ENCODE results near the gene NPHP4. TPM values are rescaled to one million over a fixed set of nuclear protein-coding genes. Genes with fewer than 3 reads are reported as not detected.

NPHP4 gene
- total RNA-seq, 1 experiment from 2014 or later: 16.8 TPM

- DNase-seq (ENCODE audit: low spot score): no peak
- no peak overlapping the region for H3K4me3 Mint-ChIP-seq
- H3K9me3 Mint-ChIP-seq: no peaks in the 10 kb centered on the region
- H3K27ac Mint-ChIP-seq: no peak overlapping the region
- H3K4me1 Mint-ChIP-seq: peaks cover 12% of the 10 kb centered on the region
- no peak for ATAC-seq
- ChIA-PET CTCF (interaction anchor here (0.8 kb wide), 1 partner anchor 38 kb away, joined by 3 read pairs; no protein-coding TSS in a partner anchor), POLR2A (no interaction called here)
- peaks cover 26% of the 10 kb centered on the region for H3K27me3 Mint-ChIP-seq (ENCODE audit: low read depth)
- TF ChIP-seq SP1 (CRISPR knock-in tag; conservative IDR thresholded peaks at IDR 0.05): no peak
- no peak for TF ChIP-seq CBFB (CRISPR knock-in tag; IDR thresholded peaks at IDR 0.05; ENCODE audit: low read depth)
- no peak for TF ChIP-seq NFATC4 (CRISPR knock-in tag; IDR thresholded peaks at IDR 0.05)
- TF ChIP-seq GABPB1 (CRISPR knock-in tag; IDR thresholded peaks at IDR 0.05): no peak
- TF ChIP-seq SMAD3 (CRISPR knock-in tag; IDR thresholded peaks at IDR 0.05; ENCODE audit: borderline replicate concordance): no peak
- no peak for TF ChIP-seq SMAD4 (CRISPR knock-in tag; IDR thresholded peaks at IDR 0.05)
- no peak for TF ChIP-seq RELA (CRISPR knock-in tag; IDR thresholded peaks at IDR 0.05; ENCODE audit: borderline replicate concordance)
- no peak for TF ChIP-seq PRDM15 (CRISPR knock-in tag; IDR thresholded peaks at IDR 0.05)
- TF ChIP-seq, protein P1, sequence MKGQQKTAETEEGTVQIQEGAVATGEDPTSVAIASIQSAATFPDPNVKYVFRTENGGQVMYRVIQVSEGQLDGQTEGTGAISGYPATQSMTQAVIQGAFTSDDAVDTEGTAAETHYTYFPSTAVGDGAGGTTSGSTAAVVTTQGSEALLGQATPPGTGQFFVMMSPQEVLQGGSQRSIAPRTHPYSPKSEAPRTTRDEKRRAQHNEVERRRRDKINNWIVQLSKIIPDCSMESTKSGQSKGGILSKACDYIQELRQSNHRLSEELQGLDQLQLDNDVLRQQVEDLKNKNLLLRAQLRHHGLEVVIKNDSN (CRISPR knock-in tag; IDR thresholded peaks at IDR 0.05): no peak
- no peak for TF ChIP-seq ATF3 (CRISPR knock-in tag; conservative IDR thresholded peaks at IDR 0.05)
- TF ChIP-seq, protein P2, sequence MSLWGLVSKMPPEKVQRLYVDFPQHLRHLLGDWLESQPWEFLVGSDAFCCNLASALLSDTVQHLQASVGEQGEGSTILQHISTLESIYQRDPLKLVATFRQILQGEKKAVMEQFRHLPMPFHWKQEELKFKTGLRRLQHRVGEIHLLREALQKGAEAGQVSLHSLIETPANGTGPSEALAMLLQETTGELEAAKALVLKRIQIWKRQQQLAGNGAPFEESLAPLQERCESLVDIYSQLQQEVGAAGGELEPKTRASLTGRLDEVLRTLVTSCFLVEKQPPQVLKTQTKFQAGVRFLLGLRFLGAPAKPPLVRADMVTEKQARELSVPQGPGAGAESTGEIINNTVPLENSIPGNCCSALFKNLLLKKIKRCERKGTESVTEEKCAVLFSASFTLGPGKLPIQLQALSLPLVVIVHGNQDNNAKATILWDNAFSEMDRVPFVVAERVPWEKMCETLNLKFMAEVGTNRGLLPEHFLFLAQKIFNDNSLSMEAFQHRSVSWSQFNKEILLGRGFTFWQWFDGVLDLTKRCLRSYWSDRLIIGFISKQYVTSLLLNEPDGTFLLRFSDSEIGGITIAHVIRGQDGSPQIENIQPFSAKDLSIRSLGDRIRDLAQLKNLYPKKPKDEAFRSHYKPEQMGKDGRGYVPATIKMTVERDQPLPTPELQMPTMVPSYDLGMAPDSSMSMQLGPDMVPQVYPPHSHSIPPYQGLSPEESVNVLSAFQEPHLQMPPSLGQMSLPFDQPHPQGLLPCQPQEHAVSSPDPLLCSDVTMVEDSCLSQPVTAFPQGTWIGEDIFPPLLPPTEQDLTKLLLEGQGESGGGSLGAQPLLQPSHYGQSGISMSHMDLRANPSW (CRISPR knock-in tag; conservative IDR thresholded peaks at IDR 0.05; ENCODE audit: low read depth): no peak
- no peak for TF ChIP-seq OVOL2 (CRISPR knock-in tag; IDR thresholded peaks at IDR 0.05; ENCODE audit: borderline replicate concordance)
- TF ChIP-seq ATF2 (CRISPR knock-in tag; IDR thresholded peaks at IDR 0.05; ENCODE audit: borderline replicate concordance, low read depth): no peak
- H3K36me3 Mint-ChIP-seq: no peaks in the 10 kb centered on the region
These were observed 4.5 kb upstream of the NPHP4 start for GRCh38 chr1:5996641-5997270.

GRCh38 chr1:5995871-5996630, 3.8 kb upstream of the NPHP4 start:
- no peak for TF ChIP-seq NFE2L1 (CRISPR knock-in tag; IDR thresholded peaks at IDR 0.05)
- DNase-seq (ENCODE audit: low spot score): no peak
- H3K27ac Mint-ChIP-seq: no peak overlapping the region
- POLR2A ChIA-PET: no interaction called here
- peaks cover 14% of the 10 kb centered on the region for H3K4me1 Mint-ChIP-seq
- no peak for ATAC-seq
- CTCF ChIA-PET: interaction anchor here (0.8 kb wide), 1 partner anchor 39 kb away, joined by 3 read pairs; no protein-coding TSS in a partner anchor
- no peaks in the 10 kb centered on the region for H3K36me3 Mint-ChIP-seq
- H3K27me3 Mint-ChIP-seq (ENCODE audit: low read depth): peaks cover 29% of the 10 kb centered on the region
- H3K4me3 Mint-ChIP-seq: no peak overlapping the region
- H3K9me3 Mint-ChIP-seq: no peaks in the 10 kb centered on the region
